GM06990 (cell line): Measurements from ENCODE around the gene USP5.

Source experiments
- DNase-seq: peaks from one replicate; pipeline ENCODE4 v3.0.0-alpha.2; 2011; ENCODE audit not compliant: insufficient read length; ENCODE audit errors: extremely low read depth
- H3K27me3 ChIP-seq: replicated peaks from 2 replicates; pipeline ENCODE4 v1.6.0; 2011; ENCODE audit warnings: low read length; ENCODE audit not compliant: control insufficient read depth, insufficient read depth
- H3K36me3 ChIP-seq: 2 replicates; pipeline ENCODE4 v1.5.1; 2011; ENCODE audit warnings: low read length; ENCODE audit not compliant: control insufficient read depth, insufficient read depth
- H3K4me3 ChIP-seq: replicated peaks from 2 replicates; pipeline ENCODE4 v1.5.1; 2011; ENCODE audit warnings: low read depth, mild to moderate bottlenecking, control low read depth, low read length
- CTCF ChIP-seq: IDR thresholded peaks from 2 replicates; pipeline ENCODE4 v1.5.1; 2011; ENCODE audit warnings: low read length, control low read depth, mild to moderate bottlenecking, inconsistent platforms; ENCODE audit not compliant: insufficient read depth, poor library complexity, severe bottlenecking

The USP5 gene

GRCh38 chr12:6830999-6831398 is 21.0 kb upstream of the USP5 start:
- TF ChIP-seq CTCF: no peak
- Histone ChIP-seq H3K27me3 (peaks cover 3% of the 10 kb centered on the region), H3K4me3 (no peak overlapping the region), H3K36me3 (no peaks in the 10 kb centered on the region)
- DNase-seq: no peak

GRCh38 chr12:6831450-6831995 is 20.4 kb upstream of the USP5 start:
- TF ChIP-seq CTCF: no peak
- Histone ChIP-seq H3K36me3 (no peaks in the 10 kb centered on the region), H3K27me3 (peaks cover 3% of the 10 kb centered on the region)

DNA sequence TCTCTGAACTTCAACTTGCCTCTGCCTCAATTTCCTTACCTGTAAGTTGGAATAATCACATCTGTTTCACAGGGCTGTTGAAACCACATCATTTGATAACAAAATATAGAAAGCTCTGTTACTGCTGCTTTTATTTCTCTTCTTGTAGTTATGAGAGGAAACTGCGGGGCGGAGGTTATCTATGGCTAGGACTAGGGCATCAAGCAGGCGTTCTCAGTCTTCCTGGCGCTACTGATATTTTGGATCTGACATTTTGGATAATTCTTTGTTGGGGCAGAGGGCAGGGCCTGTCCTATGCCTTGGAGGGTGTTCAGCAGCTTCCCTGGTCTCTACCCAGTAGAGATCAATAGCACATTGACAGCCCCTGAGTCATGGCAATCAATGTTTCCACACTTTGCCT is 19.8 kb upstream of the USP5 start:
- Histone ChIP-seq H3K36me3 (no peaks in the 10 kb centered on the region), H3K4me3 (no peak overlapping the region), H3K27me3 (peaks cover 3% of the 10 kb centered on the region)
- no peak for TF ChIP-seq CTCF
- DNase-seq: no peak

More at GRCh38 chr12:6831450-6831995, 20.4 kb upstream of the USP5 start:
- no peak for DNase-seq
- no peak overlapping the region for H3K4me3 ChIP-seq

DNA sequence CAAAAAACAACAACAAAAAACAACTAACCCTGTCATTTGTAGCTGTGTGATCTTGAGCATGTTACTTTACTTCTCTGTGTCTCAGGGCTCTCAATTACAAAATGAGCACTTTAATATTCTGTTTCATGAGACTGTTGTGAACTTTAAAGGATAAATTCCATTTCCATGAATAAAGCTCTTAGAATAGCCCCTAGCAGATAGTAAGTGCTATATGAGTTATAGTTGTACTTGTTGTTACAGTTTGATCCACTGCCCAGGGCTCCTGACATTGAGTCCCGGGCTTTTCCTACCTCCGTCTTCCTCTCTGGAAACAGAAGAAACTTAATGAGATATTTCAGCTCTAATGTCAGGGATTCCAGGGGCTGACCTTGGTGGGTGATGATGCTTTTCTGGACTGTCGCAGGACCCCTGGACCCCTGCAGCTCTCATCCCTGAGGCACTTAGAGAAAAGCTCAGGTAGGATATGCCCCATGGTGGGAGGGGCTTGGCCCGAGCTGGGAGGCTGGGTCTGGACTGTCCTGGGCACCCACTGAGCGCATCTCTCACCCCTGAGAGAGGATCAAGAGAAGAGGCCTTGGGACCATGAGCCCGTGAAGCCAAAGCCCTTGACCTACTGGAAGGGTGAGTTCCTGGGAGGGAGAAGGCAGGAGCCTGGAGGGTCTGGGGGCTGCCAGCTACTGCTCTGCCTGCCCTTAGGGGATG is 18.6 kb upstream of the USP5 start:
- H3K36me3 ChIP-seq: no peaks in the 10 kb centered on the region
- H3K27me3 ChIP-seq: peaks cover 3% of the 10 kb centered on the region
- no peak for TF ChIP-seq CTCF
- H3K4me3 ChIP-seq: no peak overlapping the region
- DNase-seq: no peak

- no peak for TF ChIP-seq CTCF
- Histone ChIP-seq H3K27me3 (peaks cover 3% of the 10 kb centered on the region), H3K4me3 (no peak overlapping the region), H3K36me3 (no peaks in the 10 kb centered on the region)
- DNase-seq: no peak
Measured at GRCh38 chr12:6834254-6834653, 17.7 kb upstream of the USP5 start.
